Neural progenitor cell (in vitro differentiated cells): ENCODE results near the gene SBF1.

Experiments used
- CTCF ChIP-seq: fragments of 200-600 bp; sonication (generic); IDR thresholded peaks from 2 replicates; pipeline ENCODE4 v1.5.1; 2017; ENCODE audit warnings: antibody characterized with exemption, mild to moderate bottlenecking
- EZH2 ChIP-seq: fragments of 200-600 bp; sonication (generic); IDR thresholded peaks from 2 replicates; pipeline ENCODE4 v1.6.1; 2017; ENCODE audit warnings: antibody characterized with exemption, mild to moderate bottlenecking, moderate library complexity
- EZH2phosphoT487 ChIP-seq: fragments of 200-600 bp; sonication (generic); IDR thresholded peaks from 2 replicates; pipeline ENCODE4 v1.6.1; 2017; ENCODE audit warnings: antibody characterized with exemption

- TF ChIP-seq CTCF = no peak
- TF ChIP-seq EZH2 = no peak
- no peak for TF ChIP-seq EZH2phosphoT487
Observed at GRCh38 chr22:50465066-50465930, 9.5 kb downstream of the SBF1 start.
